Testis (tissue), 2 donors: ENCODE results near the gene TMEM272.

ENCODE experiments used
- POLR2A ChIP-seq: fragments of 450-650 bp; IDR thresholded peaks from one replicate; pipeline ENCODE4 v1.6.1; 2017; ENCODE audit warnings: antibody characterized with exemption, mild to moderate bottlenecking, moderate library complexity
- TF ChIP-seq, protein P1 (sequence below), 3 experiments: fragments of 450-650 bp in 2 of 3; fragments of 200-600 bp in 1 of 3; sonication (generic) in 1 of 3; IDR thresholded peaks; one replicate each; pipeline ENCODE4 v1.5.1; 2016 to 2019; ENCODE audit warnings: antibody characterized with exemption in 3 of 3, mild to moderate bottlenecking in 2 of 3, moderate library complexity in 1 of 3

- TF ChIP-seq, protein P1, sequence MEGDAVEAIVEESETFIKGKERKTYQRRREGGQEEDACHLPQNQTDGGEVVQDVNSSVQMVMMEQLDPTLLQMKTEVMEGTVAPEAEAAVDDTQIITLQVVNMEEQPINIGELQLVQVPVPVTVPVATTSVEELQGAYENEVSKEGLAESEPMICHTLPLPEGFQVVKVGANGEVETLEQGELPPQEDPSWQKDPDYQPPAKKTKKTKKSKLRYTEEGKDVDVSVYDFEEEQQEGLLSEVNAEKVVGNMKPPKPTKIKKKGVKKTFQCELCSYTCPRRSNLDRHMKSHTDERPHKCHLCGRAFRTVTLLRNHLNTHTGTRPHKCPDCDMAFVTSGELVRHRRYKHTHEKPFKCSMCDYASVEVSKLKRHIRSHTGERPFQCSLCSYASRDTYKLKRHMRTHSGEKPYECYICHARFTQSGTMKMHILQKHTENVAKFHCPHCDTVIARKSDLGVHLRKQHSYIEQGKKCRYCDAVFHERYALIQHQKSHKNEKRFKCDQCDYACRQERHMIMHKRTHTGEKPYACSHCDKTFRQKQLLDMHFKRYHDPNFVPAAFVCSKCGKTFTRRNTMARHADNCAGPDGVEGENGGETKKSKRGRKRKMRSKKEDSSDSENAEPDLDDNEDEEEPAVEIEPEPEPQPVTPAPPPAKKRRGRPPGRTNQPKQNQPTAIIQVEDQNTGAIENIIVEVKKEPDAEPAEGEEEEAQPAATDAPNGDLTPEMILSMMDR (IDR thresholded peaks at IDR 0.05) = no peak
- TF ChIP-seq POLR2A = no peak
These were observed 72.2 kb downstream of the TMEM272 start for GRCh38 chr13:51772781-51773180.
